Measurements from ENCODE around the gene RNF111.
"Not testable (repeated sequence)": the region's sequence is repeated elsewhere in the genome, so short reads cannot be mapped to it uniquely, and the experiment has no call there.

RNF111 gene

GRCh38 chr15:59063042-59063441 is 75.6 kb downstream of the RNF111 start:
- DNase-seq = peak; percentile 62

GRCh38 chr15:59069430-59069829 is 82.0 kb downstream of the RNF111 start:
- DNase-seq = no peak

GRCh38 chr15:59074607-59075006 is 87.1 kb downstream of the RNF111 start:
- peak; percentile 58 for DNase-seq

GRCh38 chr15:59087731-59088130 is 100.3 kb downstream of the RNF111 start:
- DNase-seq = no peak

- DNase-seq = no peak
Measured at GRCh38 chr15:59094077-59094476, 106.6 kb downstream of the RNF111 start.

GRCh38 chr15:59096429-59096828 is 109.0 kb downstream of the RNF111 start:
- no peak for DNase-seq

- no peak for DNase-seq
Measured at GRCh38 chr15:59099162-59099685, 111.8 kb downstream of the RNF111 start.

GRCh38 chr15:59104602-59104911 is 117.1 kb downstream of the RNF111 start:
- no peak for DNase-seq

- peak; percentile 96 for DNase-seq
Measured at GRCh38 chr15:59104912-59105732, 117.7 kb downstream of the RNF111 start, which contains the start of gene CCNB2. CCNB2 (plus strand) TSS chr15:59105146; CDS start chr15:59105269, 123 bp downstream.

GRCh38 chr15:59105854-59106253 is 118.4 kb downstream of the RNF111 start:
- DNase-seq = no peak

- DNase-seq = no peak
Measured at GRCh38 chr15:59111251-59111650, 123.8 kb downstream of the RNF111 start.

- no peak for DNase-seq
Measured at GRCh38 chr15:59115047-59115446, 127.6 kb downstream of the RNF111 start.

- DNase-seq = no peak
Measured at GRCh38 chr15:59116141-59116540, 128.7 kb downstream of the RNF111 start.

GRCh38 chr15:59116771-59117170 is 129.3 kb downstream of the RNF111 start:
- DNase-seq = no peak

GRCh38 chr15:59119625-59120024 is 132.2 kb downstream of the RNF111 start:
- no peak for DNase-seq

GRCh38 chr15:59120937-59121336 is 133.5 kb downstream of the RNF111 start:
- DNase-seq = no peak

- DNase-seq = no peak
Measured at GRCh38 chr15:59124261-59124660, 136.8 kb downstream of the RNF111 start.

- not testable (repeated sequence) for DNase-seq
Measured at GRCh38 chr15:59125683-59126082, 138.2 kb downstream of the RNF111 start.

GRCh38 chr15:59127255-59127654 is 139.8 kb downstream of the RNF111 start:
- DNase-seq = peak; percentile 16

GRCh38 chr15:59131456-59131855 is 144.0 kb downstream of the RNF111 start:
- DNase-seq = no peak

- DNase-seq = no peak
Measured at GRCh38 chr15:59131969-59132562, 144.6 kb downstream of the RNF111 start.

- DNase-seq = no peak
Measured at GRCh38 chr15:59133929-59134427, 146.5 kb downstream of the RNF111 start.

- peak; percentile 17 for DNase-seq
Measured at GRCh38 chr15:59137566-59137965, 150.1 kb downstream of the RNF111 start.

- peak; percentile 48 for DNase-seq
Measured at GRCh38 chr15:59138243-59138642, 150.8 kb downstream of the RNF111 start.
